DMS153 treated with DMSO at 0.1 percent for 48 hours (cell line): ENCODE results near the gene CPED1.
"Not testable (repeated sequence)": the region's sequence is repeated elsewhere in the genome, so short reads cannot be mapped to it uniquely, and the experiment has no call there.

Experiments used
- DNase-seq: peaks from one replicate; lab custom pipeline; 2025; ENCODE audit not compliant: unreplicated experiment; lab: John Stamatoyannopoulos, UW

CPED1 gene

DNA sequence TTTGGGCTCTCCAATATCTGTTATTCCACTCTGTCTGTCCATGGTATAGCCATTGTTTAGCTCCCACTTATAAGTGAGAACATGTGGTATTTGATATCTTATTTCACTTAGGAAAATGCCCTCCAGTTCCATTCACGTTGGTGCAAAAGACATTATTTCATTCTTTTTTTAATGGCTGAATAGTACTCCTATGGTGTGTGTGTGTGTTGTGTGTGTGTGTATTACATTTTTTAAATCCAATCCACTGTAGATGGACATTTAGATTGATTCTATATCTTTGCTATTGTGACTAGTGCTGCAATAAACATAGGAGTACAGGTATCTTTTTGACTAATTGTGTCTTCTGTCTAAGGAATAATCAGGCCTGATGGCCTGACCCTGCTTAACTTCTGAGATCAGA, 7.4 kb upstream of the CPED1 start:
- DNase-seq: no peak

- no peak for DNase-seq
Measured at GRCh38 chr7:120981888-120982615, 6.5 kb upstream of the CPED1 start.

- not testable (repeated sequence) for DNase-seq
Measured at GRCh38 chr7:120983592-120983991, 4.9 kb upstream of the CPED1 start.

DNA sequence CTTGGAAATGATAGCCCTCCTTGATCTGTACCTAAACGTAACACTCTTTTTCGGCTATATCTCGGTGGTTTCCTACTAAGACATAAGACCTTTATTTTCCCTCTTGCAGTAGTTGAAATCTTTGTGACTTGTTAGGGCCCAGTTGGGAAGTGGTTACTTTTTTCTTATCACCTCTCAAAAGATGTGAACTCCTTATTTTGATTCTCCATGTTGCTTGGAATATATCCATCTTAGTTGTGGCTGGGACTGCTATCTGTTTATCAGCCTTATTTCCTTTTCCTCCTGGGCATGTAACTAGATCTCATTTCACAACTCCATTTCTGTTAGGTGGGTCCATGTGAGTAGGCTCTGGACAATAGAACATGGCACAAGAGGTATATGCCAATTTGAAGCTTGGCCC, 4.1 kb upstream of the CPED1 start:
- DNase-seq: no peak

GRCh38 chr7:120985130-120985758, 3.3 kb upstream of the CPED1 start:
- no peak for DNase-seq

GRCh38 chr7:120985839-120986238, 2.7 kb upstream of the CPED1 start:
- DNase-seq: no peak

GRCh38 chr7:120986650-120987049, 1.9 kb upstream of the CPED1 start:
- DNase-seq: no peak

DNA sequence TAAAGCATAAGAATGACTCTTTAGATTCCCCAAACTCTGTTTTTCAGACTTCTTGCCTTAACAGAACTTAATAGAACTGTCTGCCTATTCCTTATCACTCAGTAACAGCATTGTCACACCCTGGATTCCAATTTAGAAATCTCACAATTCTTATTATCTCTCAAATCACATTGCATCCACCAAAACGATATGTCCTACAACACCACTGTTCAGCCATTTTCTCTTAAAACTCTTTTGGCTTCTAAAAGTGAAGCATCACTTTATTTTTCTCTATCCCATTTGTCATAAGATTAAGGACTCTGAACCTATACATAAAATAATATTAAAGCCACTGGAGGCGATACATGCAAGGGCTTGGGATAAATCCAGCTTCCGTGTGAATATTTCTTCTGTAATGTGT, 1.2 kb upstream of the CPED1 start:
- no peak for DNase-seq

GRCh38 chr7:120987683-120988590, 574 bp upstream of the CPED1 start:
- peak; percentile 74 for DNase-seq

DNA sequence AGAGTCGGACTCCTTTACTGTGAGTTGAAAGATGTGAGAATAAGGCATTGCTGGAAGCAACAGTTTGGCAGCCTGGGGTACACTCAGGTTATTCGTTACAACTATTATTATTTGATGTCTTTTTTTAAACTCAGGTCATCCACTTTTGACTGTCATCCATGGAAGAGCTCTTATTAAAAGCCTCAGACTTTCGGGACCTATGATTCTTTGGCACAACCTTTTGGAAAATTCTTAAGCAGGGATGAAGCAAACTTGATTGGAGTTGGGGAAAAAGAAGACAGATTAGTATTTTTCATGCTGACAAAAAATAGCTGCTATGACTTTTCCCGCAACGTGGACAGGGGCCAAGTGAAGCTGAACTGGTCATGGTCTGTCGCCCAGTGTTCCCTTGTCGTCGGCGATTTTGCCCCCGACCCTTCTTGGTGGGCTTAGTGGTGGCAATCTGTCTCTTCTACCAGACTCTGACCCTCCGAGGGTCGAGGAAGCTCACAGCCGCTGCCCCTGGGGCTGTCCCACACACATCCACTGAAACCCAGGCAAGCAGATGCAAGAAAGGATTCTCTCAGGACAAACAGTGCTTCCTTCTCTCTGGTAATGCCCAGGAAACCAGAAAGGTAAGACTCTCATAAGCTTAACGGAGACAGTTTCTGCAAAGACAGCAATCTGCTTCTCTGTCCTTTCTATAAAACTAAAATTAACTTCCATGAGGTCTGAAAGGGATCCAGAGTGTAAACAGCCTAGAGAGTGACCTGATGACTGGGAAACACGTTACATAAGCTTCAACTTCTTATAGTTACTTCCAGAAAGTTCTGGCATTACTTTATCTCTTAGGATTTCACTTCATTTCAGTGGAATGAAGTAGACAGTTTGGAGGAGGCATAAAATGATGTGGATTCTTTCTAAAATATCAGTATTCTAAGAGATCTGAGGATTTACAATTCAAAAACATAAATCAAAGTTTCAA, 1.0 kb downstream of the CPED1 start:
- DNase-seq: no peak

DNA sequence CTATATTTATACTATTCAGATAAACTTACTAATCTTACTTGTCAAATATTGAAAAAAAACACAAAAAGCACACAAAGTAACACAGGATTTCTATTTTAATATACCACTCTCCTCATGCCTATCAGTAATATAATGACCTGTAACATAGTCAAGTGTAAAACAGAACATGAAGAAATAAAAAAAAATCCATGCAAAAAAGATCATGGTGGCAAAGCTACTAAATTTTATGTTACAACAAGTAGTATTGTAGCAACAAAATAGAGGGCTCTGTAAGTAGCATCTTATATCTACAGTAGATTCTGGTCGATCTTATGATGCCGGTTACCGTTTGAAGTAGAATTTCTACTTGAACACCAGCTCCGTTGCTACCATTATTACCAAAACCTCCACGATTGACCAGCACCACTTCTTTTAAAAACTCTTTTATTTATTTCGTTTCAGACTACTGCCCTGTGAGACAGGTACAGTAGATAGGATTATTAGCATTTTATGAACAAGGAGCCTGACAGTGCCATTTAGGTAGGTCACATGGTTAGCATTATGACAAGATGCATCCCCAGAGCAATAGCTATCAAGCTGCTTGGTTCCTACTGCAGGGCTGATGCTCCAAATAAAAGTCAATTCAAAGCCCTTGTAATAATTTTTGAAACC, 2.1 kb downstream of the CPED1 start:
- DNase-seq: no peak

DNA sequence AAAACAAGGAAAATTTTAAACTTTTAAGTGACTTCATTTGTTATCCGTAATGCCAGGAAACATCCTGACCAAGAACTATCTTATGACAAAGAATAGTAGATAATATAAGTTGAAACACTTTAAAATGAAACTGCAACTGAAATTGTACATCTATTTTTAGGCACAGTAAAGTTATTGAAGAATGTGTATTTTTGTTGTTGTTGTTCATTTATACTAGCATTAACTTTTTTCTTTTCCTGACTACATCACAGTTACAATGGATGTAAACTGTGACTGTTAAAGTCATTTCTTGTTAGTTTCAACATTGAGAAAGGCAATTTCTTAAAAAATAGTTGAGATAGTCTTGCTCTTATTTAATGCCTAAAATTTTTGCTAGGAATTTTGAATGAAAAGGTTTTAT, 2.6 kb downstream of the CPED1 start:
- DNase-seq: no peak

GRCh38 chr7:120991581-120991980, 3.1 kb downstream of the CPED1 start:
- no peak for DNase-seq

DNA sequence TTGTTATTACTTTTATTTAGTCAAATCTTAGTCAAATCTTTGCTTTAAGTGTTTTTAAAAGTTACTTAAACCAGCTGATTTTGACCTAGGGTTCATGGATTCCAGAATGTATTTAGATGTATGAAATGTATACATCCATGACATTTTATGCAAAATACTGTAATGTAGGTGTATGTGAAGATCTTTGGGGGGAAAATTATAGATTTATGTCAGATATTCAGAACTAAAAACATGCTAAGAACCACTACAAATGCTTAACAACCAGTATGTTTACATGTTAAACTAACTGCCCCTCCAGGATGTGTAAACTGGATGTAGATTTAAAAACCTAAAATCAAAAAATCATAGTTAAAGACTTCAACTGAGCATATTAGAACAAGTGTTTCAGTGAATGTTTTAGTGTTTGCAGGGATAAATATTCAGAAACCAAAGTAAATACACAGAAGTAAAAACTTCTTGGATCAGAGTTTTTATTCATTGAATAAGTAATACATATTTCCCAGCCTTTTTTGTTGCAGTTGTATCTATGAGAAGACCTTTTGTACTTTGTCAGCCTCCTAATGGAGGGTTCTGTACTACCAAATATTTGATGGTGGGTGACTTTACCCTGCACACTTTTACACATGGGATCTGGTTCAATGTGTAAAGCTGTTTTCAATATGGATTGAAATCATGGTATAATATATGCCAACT, 3.9 kb downstream of the CPED1 start:
- no peak for DNase-seq

DNA sequence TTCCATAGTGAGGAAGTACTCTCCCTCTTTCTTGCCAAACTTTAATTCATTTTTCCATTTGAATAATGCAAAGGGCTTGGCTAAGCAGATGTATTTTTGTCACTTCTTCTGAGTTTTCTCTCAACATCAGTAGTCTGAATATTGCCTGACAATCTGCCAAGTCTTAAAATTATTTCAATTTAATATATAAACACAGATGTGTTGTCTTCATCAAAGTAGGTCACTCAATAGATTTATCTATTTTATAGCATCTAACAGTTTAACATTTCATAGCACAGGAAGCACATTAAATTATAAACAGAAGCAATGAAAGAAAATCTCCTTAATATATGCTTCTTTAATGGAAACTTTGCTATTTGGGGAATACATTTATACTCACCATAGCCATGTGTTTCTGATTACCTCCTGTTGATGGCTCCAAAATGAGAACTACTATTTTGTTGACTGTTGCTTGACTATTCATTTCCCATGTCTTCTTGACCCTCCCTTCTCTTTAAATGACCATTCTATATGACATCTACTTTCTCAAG, 4.5 kb downstream of the CPED1 start:
- no peak for DNase-seq

- no peak for DNase-seq
Measured at GRCh38 chr7:120993553-120994191, 5.2 kb downstream of the CPED1 start.

DNA sequence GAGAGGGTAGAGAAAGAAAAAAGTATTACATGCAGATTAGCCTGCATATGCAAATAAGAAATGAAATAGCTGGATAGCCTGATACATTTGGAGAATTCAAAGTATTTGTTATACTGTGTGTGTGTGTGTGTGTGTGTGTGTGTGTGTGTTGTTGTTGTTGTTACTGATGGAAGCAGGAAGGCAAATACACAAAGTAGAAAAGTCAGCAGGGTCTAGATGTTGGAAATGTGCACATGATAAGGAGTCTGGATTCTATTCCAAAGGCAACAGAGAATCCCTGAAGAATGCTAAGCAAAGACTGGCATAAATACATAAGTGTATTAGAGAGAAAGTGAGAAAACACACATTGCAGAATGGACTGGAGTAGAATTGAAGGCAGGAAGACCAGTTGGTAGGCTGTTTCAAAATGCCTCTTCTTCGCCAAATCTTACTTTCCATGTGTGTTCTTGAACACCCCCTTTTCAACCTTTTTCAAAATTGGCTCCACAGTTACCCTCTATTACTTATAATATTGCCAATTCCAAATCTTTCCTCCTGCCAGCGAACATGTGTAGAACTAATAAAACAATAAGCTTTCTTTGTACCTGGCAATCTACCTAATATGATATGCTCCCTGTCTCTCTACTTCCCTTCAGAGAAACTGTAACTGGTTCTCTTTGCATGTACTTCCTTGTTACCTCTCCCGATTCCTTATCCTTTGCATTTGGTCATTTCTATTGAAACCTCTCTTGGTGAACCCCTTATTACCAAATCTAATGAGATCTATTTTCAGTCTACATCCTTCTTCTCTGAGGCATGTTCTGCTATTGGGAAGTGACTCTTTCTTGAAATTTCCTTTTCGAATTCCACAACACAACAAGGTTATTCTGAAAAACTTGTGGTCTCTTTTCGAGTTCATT, 6.2 kb downstream of the CPED1 start:
- DNase-seq: no peak

- no peak for DNase-seq
Measured at GRCh38 chr7:120995654-120996053, 7.1 kb downstream of the CPED1 start.
